CD4-positive, alpha-beta T cell (primary cell): ENCODE data around the gene AKAP7. TPM values are rescaled to one million over a fixed set of nuclear protein-coding genes. Genes with fewer than 3 reads are reported as not detected.

Source experiments
- ATAC-seq: fragments of 200-7000 bp; cut with Tn5 transposase; one replicate; pipeline ENCODE4 v1.10.0; 2022; ENCODE audit warnings: mild to moderate bottlenecking; ENCODE audit not compliant: poor library complexity
- CTCF ChIA-PET: fragments of 350-600 bp; sonication (Branson Sonifier 250); formaldehyde crosslinking; loops from one replicate; lab custom pipeline; 2021; ENCODE audit warnings: antibody characterized with exemption, inconsistent platforms; lab: Charles Lee
- POLR2A ChIA-PET: fragments of 350-600 bp; sonication (Branson Sonifier 250); formaldehyde crosslinking; loops from one replicate; lab custom pipeline; 2021; ENCODE audit warnings: antibody characterized with exemption, inconsistent platforms; lab: Charles Lee
- DNase-seq, 14 experiments: peaks; one replicate each; pipeline ENCODE4 v3.0.0-alpha.2; 2013 to 2020; ENCODE audit warnings: mixed read lengths in 2 of 14
- H3K27ac ChIP-seq, 2 donors: one replicate each; pipeline versions ENCODE4 v1.5.1 to v1.7.0; 2013; ENCODE audit warnings: low read length in 2 of 2, low read depth in 1 of 2, mild to moderate bottlenecking in 1 of 2
- H3K27me3 ChIP-seq, 2 experiments: 1 replicate in 1 of 2; 2 replicates in 1 of 2; pipeline versions ENCODE4 v1.6.1 to v1.7.0; 2013; ENCODE audit warnings: low read length in 2 of 2, control low read depth in 1 of 2, mild to moderate bottlenecking in 1 of 2, moderate library complexity in 1 of 2; ENCODE audit not compliant: insufficient read depth in 2 of 2, control insufficient read depth in 1 of 2
- H3K36me3 ChIP-seq: one replicate; pipeline ENCODE4 v1.6.1; 2013; ENCODE audit warnings: low read length, control low read depth; ENCODE audit not compliant: insufficient read depth
- H3K4me1 ChIP-seq: one replicate; pipeline ENCODE4 v1.6.1; 2013; ENCODE audit warnings: low read length, control low read depth; ENCODE audit not compliant: insufficient read depth
- H3K4me3 ChIP-seq: one replicate; pipeline ENCODE4 v1.5.1; 2013; ENCODE audit warnings: mild to moderate bottlenecking, low read length, moderate library complexity
- H3K9me3 ChIP-seq, 2 experiments: 1 replicate in 1 of 2; 2 replicates in 1 of 2; pipeline versions ENCODE4 v1.6.1 to v1.7.0; 2013; ENCODE audit warnings: low read length in 2 of 2, mild to moderate bottlenecking in 2 of 2, control low read depth in 1 of 2, moderate library complexity in 1 of 2; ENCODE audit not compliant: control insufficient read depth in 1 of 2, insufficient read depth in 1 of 2
- H3K27ac Mint-ChIP-seq: one replicate; pipeline ENCODE4 v1.8.0; 2020; ENCODE audit warnings: mixed read lengths
- H3K27me3 Mint-ChIP-seq: one replicate; pipeline ENCODE4 v1.8.0; 2021; ENCODE audit warnings: mixed read lengths
- H3K36me3 Mint-ChIP-seq: one replicate; pipeline ENCODE4 v1.8.0; 2021; ENCODE audit warnings: low read depth, mixed read lengths
- H3K4me1 Mint-ChIP-seq: one replicate; pipeline ENCODE4 v1.8.0; 2021; ENCODE audit warnings: low read depth, mixed read lengths
- H3K4me3 Mint-ChIP-seq: one replicate; pipeline ENCODE4 v1.8.0; 2020; ENCODE audit warnings: mild to moderate bottlenecking, mixed read lengths
- H3K9me3 Mint-ChIP-seq: one replicate; pipeline ENCODE4 v1.8.0; 2020; ENCODE audit warnings: mixed read lengths
- CTCF ChIP-seq: fragments of 200-600 bp; IDR thresholded peaks from one replicate; pipeline ENCODE4 v1.8.0; 2022; ENCODE audit warnings: antibody characterized with exemption, mild to moderate bottlenecking
- intact Hi-C, 2 experiments: fragments of 100-400 bp; cut with DNase I in 1 of 2; cut with micrococcal nuclease in 1 of 2; formaldehyde crosslinking; loops; one replicate each; pipeline versions ENCODE4 v1.15.1 to v1.9.0; 2023 to 2025; cut with DNase I, micrococcal nuclease
- total RNA-seq, 174 experiments: library from RNA in 2 of 174; stranded (reverse) in 2 of 174; gene quantifications; one replicate each; pipeline ENCODE4 v1.2.3 and lab custom pipeline; 2021 to 2026

The AKAP7 gene
- total RNA-seq, 2 experiments from 2014 or later: 9.1 to 12.2 TPM

- Mint-ChIP-seq H3K27ac (peak overlapping the region; percentile 98), H3K4me3 (peak overlapping the region; percentile 84), H3K27me3 (no peaks in the 10 kb centered on the region), H3K36me3 (peaks cover 50% of the 10 kb centered on the region), H3K9me3 (peaks cover 15% of the 10 kb centered on the region), H3K4me1 (peaks cover 68% of the 10 kb centered on the region)
- no peaks in the 10 kb centered on the region for H3K9me3 ChIP-seq
- peaks cover 40% of the 10 kb centered on the region for H3K4me1 ChIP-seq
- CTCF ChIA-PET: interaction anchor here (0.6 to 2.5 kb wide), 25 partner anchors 10 to 428 kb away, joined by 3 to 52 read pairs (median 4); partner anchors contain the start of gene MED23
- H3K36me3 ChIP-seq: no peaks in the 10 kb centered on the region
- DNase-seq (peak; percentile 58 to 95 (median 68)), ATAC-seq (peak; percentile 92)
- peak; percentile 76 for TF ChIP-seq CTCF
- peak overlapping the region; percentile 43 for H3K4me3 ChIP-seq
- no peaks in the 10 kb centered on the region for H3K27me3 ChIP-seq
- intact Hi-C loops: loop anchor here in 1 of 2 experiments (1.0 to 10.0 kb wide), 6 partner anchors 13 to 335 kb away; no protein-coding TSS in a partner anchor
- peak overlapping the region; percentile 72 to 80 for H3K27ac ChIP-seq
- POLR2A ChIA-PET: interaction anchor here (0.6 to 4.7 kb wide), 30 partner anchors 10 to 429 kb away, joined by 3 to 91 read pairs (median 4); partner anchors contain the start of gene MED23
Measured at GRCh38 chr6:131199568-131200272, 64.5 kb downstream of the AKAP7 start.

GRCh38 chr6:131205481-131206244 is 70.4 kb downstream of the AKAP7 start:
- CTCF ChIA-PET: interaction anchor here (1.4 kb wide), 1 partner anchor 422 kb away, joined by 4 read pairs; the partner anchor contains the start of gene MED23
- ATAC-seq (peak; percentile 37), DNase-seq (peak in 3 of 14 experiments; percentile 9 to 19 (median 11))
- Histone ChIP-seq H3K4me1 (peaks cover 20% of the 10 kb centered on the region), H3K27ac (no peak overlapping the region), H3K36me3 (peaks cover 2% of the 10 kb centered on the region), H3K27me3 (no peaks in the 10 kb centered on the region), H3K4me3 (no peak overlapping the region), H3K9me3 (no peaks in the 10 kb centered on the region)
- Mint-ChIP-seq H3K36me3 (peaks cover 25% of the 10 kb centered on the region), H3K9me3 (peaks cover under 1% of the 10 kb centered on the region), H3K4me1 (peaks cover 65% of the 10 kb centered on the region), H3K27ac (peak overlapping the region; percentile 72), H3K4me3 (peak overlapping the region; percentile 39), H3K27me3 (no peaks in the 10 kb centered on the region)
- intact Hi-C loops: loop anchor here (2.0 to 10.0 kb wide), 3 partner anchors 49 to 327 kb away; no protein-coding TSS in a partner anchor
- POLR2A ChIA-PET: interaction anchor here (0.9 to 1.3 kb wide), 4 partner anchors 8 to 328 kb away, joined by 3 to 7 read pairs (median 4); no protein-coding TSS in a partner anchor
- TF ChIP-seq CTCF: peak; percentile 39
